Naive B cell (primary cell): ENCODE results near the gene IL10. TPM values are rescaled to one million over a fixed set of nuclear protein-coding genes. Genes with fewer than 3 reads are reported as not detected.
"Not testable (repeated sequence)": the region's sequence is repeated elsewhere in the genome, so short reads cannot be mapped to it uniquely, and the experiment has no call there.

ENCODE experiments used
- ATAC-seq, 2 donors: fragments of 150-1000 bp; cut with Tn5 transposase; 2 replicates each; pipeline ENCODE4 v1.10.0; 2021; ENCODE audit warnings: low read depth in 2 of 2, mild to moderate bottlenecking in 2 of 2, moderate library complexity in 2 of 2
- DNase-seq: peaks from one replicate; pipeline ENCODE4 v3.0.0; 2022
- H3K27ac Mint-ChIP-seq, 6 donors: one replicate each; pipeline ENCODE4 v1.8.0; 2020 to 2022; ENCODE audit warnings: mild to moderate bottlenecking in 6 of 6, mixed read lengths in 6 of 6, moderate library complexity in 5 of 6, inconsistent platforms in 2 of 6
- H3K27me3 Mint-ChIP-seq, 3 donors: one replicate each; pipeline ENCODE4 v1.8.0; 2021 to 2022; ENCODE audit warnings: mixed read lengths in 3 of 3, mild to moderate bottlenecking in 1 of 3
- H3K36me3 Mint-ChIP-seq, 2 donors: one replicate each; pipeline ENCODE4 v1.8.0; 2020 to 2022; ENCODE audit warnings: mixed read lengths in 2 of 2, inconsistent platforms in 1 of 2, mild to moderate bottlenecking in 1 of 2
- H3K4me1 Mint-ChIP-seq, 3 donors: one replicate each; pipeline ENCODE4 v1.8.0; 2020 to 2022; ENCODE audit warnings: mixed read lengths in 3 of 3, inconsistent platforms in 1 of 3, mild to moderate bottlenecking in 1 of 3, moderate library complexity in 1 of 3
- H3K4me3 Mint-ChIP-seq, 8 donors: one replicate each; pipeline ENCODE4 v1.8.0; 2020 to 2022; ENCODE audit warnings: mild to moderate bottlenecking in 8 of 8, mixed read lengths in 8 of 8, moderate library complexity in 8 of 8, inconsistent platforms in 2 of 8
- H3K9me3 Mint-ChIP-seq, 7 donors: one replicate each; pipeline ENCODE4 v1.8.0; 2020 to 2022; ENCODE audit warnings: mixed read lengths in 7 of 7, mild to moderate bottlenecking in 5 of 7, inconsistent platforms in 2 of 7, moderate library complexity in 1 of 7
- polyA plus RNA-seq, 6 donors: library from polyadenylated mRNA; unstranded; fragments of 300-500 nt; fragmentation: Illumina TruSeq; gene quantifications; one replicate each; pipeline ENCODE4 v1.2.3, GENCODE V29; 2021; ENCODE audit warnings: low read depth in 6 of 6

The IL10 gene
- polyA plus RNA-seq, 6 donors from 2014 or later = 0.17 to 0.31 TPM; not detected in 4

- H3K36me3 Mint-ChIP-seq = no peaks in the 10 kb centered on the region
- H3K9me3 Mint-ChIP-seq = no peaks in the 10 kb centered on the region
- ATAC-seq (no peak), DNase-seq (no peak)
- peak within 1 kb of the TSS in 3 of 8 donors; percentile 20 to 37 (median 28) for H3K4me3 Mint-ChIP-seq
- peaks cover 60 to 73% (median 63%) of the 10 kb centered on the region in 3 donors for H3K4me1 Mint-ChIP-seq
- H3K27ac Mint-ChIP-seq = peak within 1 kb of the TSS in 3 of 6 donors; percentile 16 to 54 (median 38)
- peaks cover 0 to 30% (median 27%) of the 10 kb centered on the region in 3 donors for H3K27me3 Mint-ChIP-seq
Observed at GRCh38 chr1:206770531-206771337, 1.6 kb downstream of the IL10 start, which contains the start of gene IL19. TSS of gene IL19 (plus strand) at chr1:206770773. CDS start at chr1:206836663, 65,890 bp downstream.

GRCh38 chr1:206769304-206769731 is 3.0 kb downstream of the IL10 start:
- H3K36me3 Mint-ChIP-seq = no peaks in the 10 kb centered on the region
- peak overlapping the region in 1 of 8 donors; percentile 7 for H3K4me3 Mint-ChIP-seq
- peaks cover 0 to 30% (median 27%) of the 10 kb centered on the region in 3 donors for H3K27me3 Mint-ChIP-seq
- H3K27ac Mint-ChIP-seq = peak overlapping the region in 1 of 6 donors; percentile 15
- peaks cover 57 to 67% (median 62%) of the 10 kb centered on the region in 3 donors for H3K4me1 Mint-ChIP-seq
- DNase-seq = no peak
- H3K9me3 Mint-ChIP-seq = no peaks in the 10 kb centered on the region
- peak in 1 of 2 donors; percentile 24 for ATAC-seq

GRCh38 chr1:206768472-206769303 is 3.6 kb downstream of the IL10 start:
- DNase-seq = no peak
- H3K4me3 Mint-ChIP-seq = no peak overlapping the region
- H3K27me3 Mint-ChIP-seq = peaks cover under 1 to 30% (median 27%) of the 10 kb centered on the region in 3 donors
- peaks cover 51 to 60% (median 55%) of the 10 kb centered on the region in 3 donors for H3K4me1 Mint-ChIP-seq
- no peaks in the 10 kb centered on the region for H3K36me3 Mint-ChIP-seq
- H3K9me3 Mint-ChIP-seq = peaks cover 0 to 2% (median 0%) of the 10 kb centered on the region in 7 donors
- peak overlapping the region in 1 of 6 donors; percentile 15 for H3K27ac Mint-ChIP-seq
- ATAC-seq = no peak

DNA sequence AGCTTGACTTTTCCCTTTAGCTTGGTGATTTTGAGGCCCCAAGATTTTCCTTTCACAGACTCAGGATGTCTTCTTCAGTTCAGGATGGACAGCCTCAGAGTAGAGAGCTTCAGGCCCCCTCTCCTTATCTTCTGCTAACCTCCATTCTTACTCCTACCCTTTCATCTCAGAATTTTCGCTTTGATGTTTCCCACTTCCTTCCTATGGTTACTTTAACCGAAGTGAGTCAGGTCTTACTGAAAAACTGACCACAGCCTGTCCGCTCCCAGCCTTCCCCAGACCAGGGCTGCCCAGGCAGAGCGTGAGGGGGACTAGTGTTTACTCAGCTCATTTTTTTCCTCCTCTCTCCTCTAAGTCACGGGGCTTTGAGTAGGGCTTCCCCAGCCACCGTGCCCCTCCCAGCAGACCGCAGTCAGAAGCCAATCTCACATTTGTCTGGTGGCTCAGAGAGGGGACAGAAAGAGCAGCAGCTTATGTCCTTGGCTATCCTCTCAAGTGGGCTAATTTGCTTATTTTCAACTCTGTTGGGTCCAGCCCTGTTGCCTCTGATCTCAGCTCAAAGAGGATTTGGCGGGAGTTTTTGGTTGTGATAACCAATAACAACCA is 5.9 kb downstream of the IL10 start:
- H3K27ac Mint-ChIP-seq = peak overlapping the region in 3 of 6 donors; percentile 32 to 61 (median 49)

GRCh38 chr1:206765771-206766170 is 6.5 kb downstream of the IL10 start:
- H3K9me3 Mint-ChIP-seq, H3K36me3 Mint-ChIP-seq, ATAC-seq, DNase-seq, H3K4me3 Mint-ChIP-seq: not testable (repeated sequence)
- peaks cover 24 to 33% (median 26%) of the 10 kb centered on the region in 3 donors for H3K4me1 Mint-ChIP-seq
- peaks cover 10 to 15% (median 10%) of the 10 kb centered on the region in 3 donors for H3K27me3 Mint-ChIP-seq
- H3K27ac Mint-ChIP-seq = peak overlapping the region in 1 of 6 donors; percentile 49

More for the DNA sequence above, 5.9 kb downstream of the IL10 start:
- ATAC-seq (peak; percentile 92 to 97), DNase-seq (peak; percentile 53)
- Mint-ChIP-seq H3K27me3 (peaks cover 10 to 21% (median 16%) of the 10 kb centered on the region in 3 donors), H3K9me3 (peaks cover 0 to 2% (median 0%) of the 10 kb centered on the region in 7 donors), H3K4me3 (peak overlapping the region in 5 of 8 donors; percentile 14 to 57 (median 23)), H3K36me3 (no peaks in the 10 kb centered on the region), H3K4me1 (peaks cover 29 to 39% (median 32%) of the 10 kb centered on the region in 3 donors)

GRCh38 chr1:206762741-206763364 is 9.4 kb downstream of the IL10 start:
- not testable (repeated sequence) for ATAC-seq, DNase-seq, H3K9me3 Mint-ChIP-seq, H3K4me3 Mint-ChIP-seq, H3K36me3 Mint-ChIP-seq, H3K27ac Mint-ChIP-seq
- H3K4me1 Mint-ChIP-seq = peaks cover 11 to 17% (median 15%) of the 10 kb centered on the region in 3 donors
- H3K27me3 Mint-ChIP-seq = peaks cover 0 to 10% (median 7%) of the 10 kb centered on the region in 3 donors

- Mint-ChIP-seq H3K4me1 (peaks cover 6 to 9% (median 8%) of the 10 kb centered on the region in 3 donors), H3K9me3 (peaks cover 0 to 2% (median 0%) of the 10 kb centered on the region in 7 donors), H3K36me3 (no peaks in the 10 kb centered on the region), H3K4me3 (no peak overlapping the region), H3K27ac (no peak overlapping the region), H3K27me3 (peaks cover 0 to 10% (median 1%) of the 10 kb centered on the region in 3 donors)
- ATAC-seq = no peak
- no peak for DNase-seq
Observed at GRCh38 chr1:206761159-206761768, 11.0 kb downstream of the IL10 start.

DNA sequence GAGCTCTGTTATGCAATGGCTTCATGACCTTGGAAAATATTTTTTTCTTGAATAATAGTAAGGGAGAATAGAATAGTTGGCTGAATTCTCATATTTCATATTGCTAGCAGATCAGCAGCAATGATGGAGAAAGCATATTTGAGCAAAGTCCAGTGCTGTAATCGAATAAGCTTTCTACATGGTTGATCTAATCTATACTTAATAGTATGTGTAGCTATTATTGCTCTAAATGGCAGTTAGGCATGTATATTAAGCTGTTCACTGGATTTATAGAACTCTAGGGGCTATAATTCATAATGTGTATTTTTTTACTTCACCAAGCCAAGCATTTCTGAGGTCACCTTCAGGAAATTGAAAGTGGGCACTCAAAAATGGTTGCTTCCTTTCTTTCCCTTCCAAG is 11.7 kb downstream of the IL10 start:
- Mint-ChIP-seq H3K4me3 (no peak overlapping the region), H3K27ac (no peak overlapping the region), H3K27me3 (peaks cover 0 to 10% (median 0%) of the 10 kb centered on the region in 3 donors), H3K4me1 (peaks cover 0 to 2% (median 1%) of the 10 kb centered on the region in 3 donors), H3K9me3 (peaks cover 0 to 2% (median 0%) of the 10 kb centered on the region in 7 donors), H3K36me3 (no peaks in the 10 kb centered on the region)
- DNase-seq (no peak), ATAC-seq (no peak)

GRCh38 chr1:206757524-206758266 is 14.6 kb downstream of the IL10 start:
- H3K9me3 Mint-ChIP-seq = no peaks in the 10 kb centered on the region
- H3K27me3 Mint-ChIP-seq = peaks cover 3 to 13% (median 6%) of the 10 kb centered on the region in 3 donors
- peaks cover 0 to 3% (median under 1%) of the 10 kb centered on the region in 3 donors for H3K4me1 Mint-ChIP-seq
- DNase-seq (peak; percentile 25), ATAC-seq (peak; percentile 56 to 63)
- H3K36me3 Mint-ChIP-seq = peaks cover 0 to 7% of the 10 kb centered on the region in 2 donors
- no peak overlapping the region for H3K27ac Mint-ChIP-seq
- no peak overlapping the region for H3K4me3 Mint-ChIP-seq

DNA sequence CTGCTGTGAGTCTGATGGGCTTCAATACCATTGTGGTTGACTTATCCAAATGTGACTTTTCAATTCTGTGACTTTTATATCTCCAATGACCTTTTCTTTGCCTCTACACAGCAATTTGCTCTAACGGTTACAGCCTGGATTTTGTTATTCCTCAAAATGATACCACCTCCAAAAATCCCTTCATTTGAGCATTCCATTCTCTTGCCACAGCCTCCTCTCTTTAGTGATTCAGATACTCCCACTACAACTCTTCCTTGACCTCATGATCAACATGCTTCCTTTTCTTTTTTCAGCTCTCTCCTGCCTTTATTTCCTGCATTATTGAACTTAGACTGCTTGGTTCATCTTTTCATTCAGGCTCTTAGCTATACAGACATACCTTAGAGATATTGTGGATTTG is 18.3 kb downstream of the IL10 start:
- H3K36me3 Mint-ChIP-seq = peaks cover 0 to 7% of the 10 kb centered on the region in 2 donors
- DNase-seq (no peak), ATAC-seq (no peak)
- H3K4me1 Mint-ChIP-seq = peaks cover 0 to 6% (median 3%) of the 10 kb centered on the region in 3 donors
- peak overlapping the region in 1 of 6 donors; percentile 50 for H3K27ac Mint-ChIP-seq
- no peak overlapping the region for H3K4me3 Mint-ChIP-seq
- H3K9me3 Mint-ChIP-seq = no peaks in the 10 kb centered on the region
- H3K27me3 Mint-ChIP-seq = peaks cover 6 to 19% (median 8%) of the 10 kb centered on the region in 3 donors

DNA sequence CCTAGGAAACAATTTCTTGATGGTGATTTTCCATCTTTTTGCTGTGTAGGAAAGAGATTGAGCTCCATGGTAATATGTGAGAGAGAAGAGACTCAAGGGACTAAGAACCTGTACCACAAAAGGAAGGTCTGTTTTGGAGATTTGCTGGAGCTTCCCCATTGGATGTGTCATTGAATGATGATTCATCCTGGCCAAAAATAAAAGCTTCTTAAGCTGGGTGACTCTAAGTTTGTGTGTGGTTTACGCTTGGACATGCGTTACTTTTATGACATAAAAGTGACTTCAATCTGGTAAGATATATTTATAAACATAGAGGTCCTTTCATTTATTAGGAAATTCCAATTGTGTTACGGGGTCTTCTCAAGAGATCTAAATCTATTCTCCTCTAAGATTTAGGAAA is 19.2 kb downstream of the IL10 start:
- Mint-ChIP-seq H3K9me3 (no peaks in the 10 kb centered on the region), H3K27ac (peak overlapping the region in 1 of 6 donors; percentile 21), H3K36me3 (peaks cover 0 to 7% of the 10 kb centered on the region in 2 donors), H3K4me1 (peaks cover 0 to 6% (median 3%) of the 10 kb centered on the region in 3 donors), H3K27me3 (peaks cover 6 to 19% (median 8%) of the 10 kb centered on the region in 3 donors), H3K4me3 (no peak overlapping the region)
- DNase-seq (no peak), ATAC-seq (no peak)
